Measurements from ENCODE around the gene AQP1. TPM values are rescaled to one million over a fixed set of nuclear protein-coding genes. Genes with fewer than 3 reads are reported as not detected.
A peak's percentile ranks its signal among the peaks of the same experiment; 100 is the strongest.

AQP1 gene
- total RNA-seq, 1 experiment from 2014 or later = 0.15 TPM

DNA sequence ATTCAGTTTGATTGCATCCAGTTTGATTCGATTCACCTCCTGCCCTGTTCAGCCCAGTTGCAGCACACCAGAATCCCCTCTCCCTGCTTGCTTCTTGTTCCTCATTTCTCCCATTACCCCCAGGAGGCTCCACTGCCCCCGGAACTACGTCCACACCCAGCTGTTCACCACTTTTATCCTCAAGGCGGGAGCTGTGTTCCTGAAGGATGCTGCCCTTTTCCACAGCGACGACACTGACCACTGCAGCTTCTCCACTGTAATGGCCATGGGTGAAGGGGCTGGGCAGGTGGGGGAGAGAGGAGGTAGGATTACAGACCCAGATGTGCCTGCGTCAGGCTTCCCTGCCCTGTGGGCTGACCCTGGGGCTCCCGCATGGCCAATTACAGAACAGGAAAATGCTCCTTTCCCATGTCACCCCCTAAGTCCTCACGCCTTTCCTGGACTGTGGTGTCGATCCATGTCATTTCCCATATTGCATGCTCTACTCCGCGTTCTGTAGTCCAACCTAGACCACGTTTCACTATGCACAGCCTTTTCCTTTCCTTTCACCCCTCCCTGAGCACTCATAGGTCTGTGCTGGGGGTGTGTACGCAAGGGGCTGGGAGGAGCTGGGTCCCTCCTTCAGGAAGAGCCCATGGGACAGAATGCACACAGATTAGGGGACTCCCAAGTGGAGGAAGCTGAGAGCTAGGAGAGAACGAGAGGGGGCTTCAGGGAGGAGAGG lies 60.3 kb downstream of the AQP1 start:
- Histone ChIP-seq H2AFZ (ENCODE audit: low read length) (no peak overlapping the region), H2BK120ac (ENCODE audit: low read depth, low read length, poor library complexity, severe bottlenecking) (no peak overlapping the region), H4K20me1 (ENCODE audit: control insufficient read depth, insufficient read depth, insufficient read length) (no peaks in the 10 kb centered on the region), H3K18ac (ENCODE audit: insufficient read length, low read depth, low read length) (no peak overlapping the region), H2BK5ac (ENCODE audit: insufficient read length, low read length) (no peak overlapping the region), H3K27ac (ENCODE audit: insufficient read length, low read depth, low read length) (no peak overlapping the region), H3K56ac (ENCODE audit: insufficient read length, low read depth, low read length) (no peak overlapping the region), H3K23ac (ENCODE audit: insufficient read length, low read depth, low read length) (no peak overlapping the region), H2BK12ac (ENCODE audit: insufficient read length, low read depth, low read length) (no peak overlapping the region), H3K4ac (ENCODE audit: low read depth, low read length) (no peak overlapping the region), H3K79me2 (ENCODE audit: insufficient read depth, low read length) (no peaks in the 10 kb centered on the region), H3K27me3 (ENCODE audit: insufficient read depth, low read length) (no peaks in the 10 kb centered on the region), H4K91ac (ENCODE audit: insufficient read length, low read depth, low read length) (no peak overlapping the region), H3K14ac (ENCODE audit: insufficient read depth, low read length) (no peak overlapping the region), H3K4me2 (ENCODE audit: insufficient read depth, insufficient read length, low read length) (no peak overlapping the region), H4K8ac (replicated peaks; ENCODE audit: insufficient read length, low read depth, low read length) (no peak overlapping the region), H3K9ac (ENCODE audit: extremely low read depth, insufficient read length, low read length) (no peak overlapping the region), H3K9me3 (ENCODE audit: control insufficient read depth, low read depth, low read length) (no peaks in the 10 kb centered on the region), H2BK20ac (ENCODE audit: low read depth, low read length, poor library complexity, severe bottlenecking) (no peak overlapping the region), H4K5ac (ENCODE audit: insufficient read length, low read depth, low read length) (no peak overlapping the region), H3K4me1 (ENCODE audit: insufficient read depth, low read length) (no peaks in the 10 kb centered on the region; the same call in 1 of the 2 replicates), H3K23me2 (ENCODE audit: insufficient read length, low read depth, low read length, poor library complexity, severe bottlenecking) (no peaks in the 10 kb centered on the region), H3K79me1 (ENCODE audit: insufficient read depth, low read depth, low read length, poor library complexity, severe bottlenecking) (no peaks in the 10 kb centered on the region), H2AK5ac (ENCODE audit: insufficient read length, low read length) (no peak overlapping the region), H2BK15ac (ENCODE audit: low read depth, low read length) (no peak overlapping the region), H3T11ph (ENCODE audit: low read length) (no peak overlapping the region)
- Mint-ChIP-seq H3K36me3 (ENCODE audit: insufficient read depth in 1 of 3, low read depth in 3 of 3) (no peaks in the 10 kb centered on the region), H3K4me1 (peaks cover 17 to 25% of the 10 kb centered on the region in 2 experiments), H3K27me3 (ENCODE audit: low read depth) (peaks cover 42% of the 10 kb centered on the region), H3K4me3 (no peak overlapping the region; a peak in 1 of 5 replicates), H3K9me3 (no peaks in the 10 kb centered on the region), H3K27ac (no peak overlapping the region; a peak in 1 of 7 replicates)
- DNase-seq = peak; percentile 30
- TF ChIP-seq, protein P1, sequence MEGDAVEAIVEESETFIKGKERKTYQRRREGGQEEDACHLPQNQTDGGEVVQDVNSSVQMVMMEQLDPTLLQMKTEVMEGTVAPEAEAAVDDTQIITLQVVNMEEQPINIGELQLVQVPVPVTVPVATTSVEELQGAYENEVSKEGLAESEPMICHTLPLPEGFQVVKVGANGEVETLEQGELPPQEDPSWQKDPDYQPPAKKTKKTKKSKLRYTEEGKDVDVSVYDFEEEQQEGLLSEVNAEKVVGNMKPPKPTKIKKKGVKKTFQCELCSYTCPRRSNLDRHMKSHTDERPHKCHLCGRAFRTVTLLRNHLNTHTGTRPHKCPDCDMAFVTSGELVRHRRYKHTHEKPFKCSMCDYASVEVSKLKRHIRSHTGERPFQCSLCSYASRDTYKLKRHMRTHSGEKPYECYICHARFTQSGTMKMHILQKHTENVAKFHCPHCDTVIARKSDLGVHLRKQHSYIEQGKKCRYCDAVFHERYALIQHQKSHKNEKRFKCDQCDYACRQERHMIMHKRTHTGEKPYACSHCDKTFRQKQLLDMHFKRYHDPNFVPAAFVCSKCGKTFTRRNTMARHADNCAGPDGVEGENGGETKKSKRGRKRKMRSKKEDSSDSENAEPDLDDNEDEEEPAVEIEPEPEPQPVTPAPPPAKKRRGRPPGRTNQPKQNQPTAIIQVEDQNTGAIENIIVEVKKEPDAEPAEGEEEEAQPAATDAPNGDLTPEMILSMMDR (conservative IDR thresholded peaks at IDR 0.05) = no peak
- no CpG with 5 or more reads among the region's 15 CpGs for WGBS (ENCODE audit: extremely low coverage, insufficient read length, low lambda C conversion rate)

All from H9 (cell line).